WTC11 (cell line): ENCODE results near the gene ERG28. TPM values are rescaled to one million over a fixed set of nuclear protein-coding genes. Genes with fewer than 3 reads are reported as not detected.
"Not testable (repeated sequence)": the region's sequence is repeated elsewhere in the genome, so short reads cannot be mapped to it uniquely, and the experiment has no call there.

Experiments used
- ATAC-seq: fragments of 200-7000 bp; cut with Tn5 transposase; 2 replicates; pipeline ENCODE4 v1.10.0; 2021; ENCODE audit warnings: mild to moderate bottlenecking, moderate library complexity
- CTCF ChIA-PET: fragments of 300-600 bp; sonication (Branson Sonifier 250); formaldehyde crosslinking; loops from one replicate; lab custom pipeline; 2021; ENCODE audit warnings: antibody characterized with exemption; lab: Charles Lee
- POLR2A ChIA-PET: fragments of 350-600 bp; sonication (Branson Sonifier 250); formaldehyde crosslinking; loops from one replicate; lab custom pipeline; 2021; ENCODE audit warnings: antibody characterized with exemption; lab: Charles Lee
- DNase-seq: peaks from one replicate; pipeline ENCODE4 v3.0.0; 2021; ENCODE audit warnings: low spot score
- H3K27ac Mint-ChIP-seq: 2 replicates; pipeline ENCODE4 v1.8.0; 2021; ENCODE audit warnings: mixed read lengths
- H3K27me3 Mint-ChIP-seq: 2 replicates; pipeline ENCODE4 v1.8.0; 2021; ENCODE audit warnings: low read depth, mild to moderate bottlenecking, moderate library complexity, mixed read lengths
- H3K36me3 Mint-ChIP-seq: 2 replicates; pipeline ENCODE4 v1.8.0; 2021; ENCODE audit warnings: mixed read lengths
- H3K4me1 Mint-ChIP-seq: 2 replicates; pipeline ENCODE4 v1.8.0; 2022; ENCODE audit warnings: mixed read lengths
- H3K4me3 Mint-ChIP-seq: 2 replicates; pipeline ENCODE4 v1.8.0; 2021; ENCODE audit warnings: mild to moderate bottlenecking, moderate library complexity, mixed read lengths
- H3K9me3 Mint-ChIP-seq: 2 replicates; pipeline ENCODE4 v1.8.0; 2021; ENCODE audit warnings: mixed read lengths
- FOXP4 ChIP-seq: sonication (generic); formaldehyde crosslinking; IDR thresholded peaks from 2 replicates; pipeline ENCODE4 v1.8.0; 2022; ENCODE audit warnings: mild to moderate bottlenecking, missing genetic modification reagents
- KAT7 ChIP-seq: sonication (generic); formaldehyde crosslinking; IDR thresholded peaks from 2 replicates; pipeline ENCODE4 v1.8.1; 2023; ENCODE audit warnings: missing genetic modification reagents, mild to moderate bottlenecking, borderline replicate concordance
- NR3C1 ChIP-seq: sonication (generic); formaldehyde crosslinking; conservative IDR thresholded peaks from 2 replicates; pipeline ENCODE4 v1.8.1; 2023; ENCODE audit warnings: low read depth, mild to moderate bottlenecking, missing genetic modification reagents
- SOX15 ChIP-seq: fragments of 250-450 bp; sonication (Bioruptor Pico); IDR thresholded peaks from 2 replicates; pipeline ENCODE4 v1.9.0; 2021; ENCODE audit warnings: mild to moderate bottlenecking
- ZNF121 ChIP-seq: sonication (generic); formaldehyde crosslinking; IDR thresholded peaks from 2 replicates; pipeline ENCODE4 v1.8.0; 2023; ENCODE audit warnings: missing genetic modification reagents
- total RNA-seq: library from RNA; stranded (reverse); gene quantifications from 3 replicates; pipeline ENCODE4 v1.2.3, GENCODE V29; 2021

The ERG28 gene
- total RNA-seq, 1 experiment from 2014 or later = 27.9 TPM

DNA sequence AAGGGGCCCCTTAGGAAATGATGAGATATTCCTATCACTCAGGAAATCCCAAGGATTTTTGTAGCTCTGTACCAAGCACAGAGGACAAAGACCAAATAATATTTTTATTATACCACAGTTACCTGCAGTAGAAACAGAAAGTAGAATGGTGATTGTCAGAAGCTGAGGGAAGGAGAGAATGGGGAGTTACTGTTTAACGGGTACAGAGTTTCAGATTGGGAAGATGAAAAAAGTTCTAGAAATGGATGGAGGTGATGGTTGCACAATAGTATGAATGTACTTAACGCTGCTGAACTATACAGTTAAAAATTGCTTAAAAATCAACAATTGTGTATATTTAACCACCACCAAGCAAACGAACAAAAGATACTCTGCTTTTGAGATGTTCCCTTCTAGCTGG, 58.2 kb downstream of the ERG28 start (continued):
- no peak for TF ChIP-seq KAT7 (CRISPR knock-in tag)
- no peak for TF ChIP-seq ZNF121 (CRISPR knock-in tag)
- no peak for TF ChIP-seq NR3C1
- no peak for TF ChIP-seq SOX15 (CRISPR knock-in tag)
- TF ChIP-seq FOXP4 (CRISPR knock-in tag) = no peak

DNA sequence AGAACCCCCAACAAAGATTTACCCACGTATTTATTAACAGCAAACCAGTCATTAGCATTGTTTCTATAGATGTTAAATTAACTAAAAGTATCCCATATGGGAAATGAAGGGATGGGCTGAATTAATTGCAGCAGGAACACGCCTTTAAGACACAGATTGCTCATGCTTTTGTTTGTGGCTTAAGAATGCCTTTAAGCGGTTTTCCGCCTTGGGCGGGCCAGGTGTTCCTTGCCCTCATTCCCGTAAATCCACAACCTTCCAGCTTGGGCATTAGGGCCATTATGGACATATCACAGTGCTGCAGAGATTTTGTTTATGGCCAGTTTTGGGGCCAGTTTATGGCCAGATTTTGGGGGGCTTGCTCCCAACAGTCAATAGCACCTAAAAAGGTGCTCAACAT, 59.6 kb downstream of the ERG28 start:
- H3K36me3 Mint-ChIP-seq, DNase-seq, H3K27ac Mint-ChIP-seq, H3K27me3 Mint-ChIP-seq, H3K4me3 Mint-ChIP-seq, ATAC-seq, POLR2A ChIA-PET: not testable (repeated sequence)
- Mint-ChIP-seq H3K4me1 (peaks cover 25% of the 10 kb centered on the region), H3K9me3 (peaks cover 12% of the 10 kb centered on the region)
- CTCF ChIA-PET = interaction anchor here (1.1 to 1.2 kb wide), 2 partner anchors 40 to 53 kb away, joined by 3 read pairs; no protein-coding TSS in a partner anchor

DNA sequence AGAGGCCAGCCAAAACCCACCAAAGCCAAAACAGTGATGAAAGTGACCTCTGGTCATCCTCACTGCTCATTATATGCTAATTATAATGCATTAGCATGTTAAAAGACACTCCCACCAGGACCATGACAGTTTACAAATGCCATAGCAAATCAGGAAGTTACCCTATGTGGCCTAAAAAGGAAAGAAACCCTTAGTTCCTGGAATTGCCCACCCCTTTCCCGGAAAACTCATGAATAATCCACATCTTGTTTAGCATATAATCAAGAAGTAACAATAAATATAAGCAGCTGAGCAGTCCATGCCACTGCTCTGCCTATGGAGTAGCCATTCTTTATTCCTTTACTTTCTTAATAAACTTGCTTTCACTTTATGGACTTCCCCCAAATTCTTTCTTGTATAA, 60.6 kb downstream of the ERG28 start:
- Mint-ChIP-seq H3K9me3 (peaks cover 12% of the 10 kb centered on the region), H3K4me1 (peaks cover 25% of the 10 kb centered on the region)
- H3K27me3 Mint-ChIP-seq, H3K27ac Mint-ChIP-seq, DNase-seq, H3K4me3 Mint-ChIP-seq, H3K36me3 Mint-ChIP-seq, POLR2A ChIA-PET, ATAC-seq: not testable (repeated sequence)
- CTCF ChIA-PET = interaction anchor here (1.1 kb wide), 1 partner anchor 54 kb away, joined by 3 read pairs; no protein-coding TSS in a partner anchor

Other genes with a start within 250 kb of the ERG28 start
- 17.9 to 23.3 TPM (median 21.8 TPM) in 3 replicates for gene JDP2, start 232.9 kb downstream of the ERG28 start, total RNA-seq
- gene BATF, start 138.4 kb downstream of the ERG28 start, total RNA-seq = 0.73 TPM in 1 of 3 replicates, not detected in the others
- 6.6 to 12.9 TPM (median 8.1 TPM) in 3 replicates for gene FLVCR2, start 82.3 kb downstream of the ERG28 start, total RNA-seq
- 39.6 to 42.6 TPM (median 40.8 TPM) in 3 replicates for gene TTLL5, start 370 bp upstream of the ERG28 start, total RNA-seq